ENCODE data around the gene ARHGAP27. TPM values are rescaled to one million over a fixed set of nuclear protein-coding genes. Genes with fewer than 3 reads are reported as not detected.

The ARHGAP27 gene
- total and polyA plus RNA-seq, 12 donors, result 15.2 to 65.8 (median 25.3) TPM

- intact Hi-C loops (cut with DNase I), result loop anchor here in 7 of 10 donors (1.0 to 10.0 kb wide), 4 partner anchors 54 to 57 kb away; partner anchors contain the start of gene MAP3K14 (in 6 of the 7)
- H3K36me3 ChIP-seq, result no peaks in the 10 kb centered on the region
- peaks cover 0 to 11% (median 0%) of the 10 kb centered on the region in 7 donors for H3K27me3 ChIP-seq
- peaks cover 6 to 44% (median 29%) of the 10 kb centered on the region in 9 donors for H3K4me1 ChIP-seq
- TF ChIP-seq, protein P1, sequence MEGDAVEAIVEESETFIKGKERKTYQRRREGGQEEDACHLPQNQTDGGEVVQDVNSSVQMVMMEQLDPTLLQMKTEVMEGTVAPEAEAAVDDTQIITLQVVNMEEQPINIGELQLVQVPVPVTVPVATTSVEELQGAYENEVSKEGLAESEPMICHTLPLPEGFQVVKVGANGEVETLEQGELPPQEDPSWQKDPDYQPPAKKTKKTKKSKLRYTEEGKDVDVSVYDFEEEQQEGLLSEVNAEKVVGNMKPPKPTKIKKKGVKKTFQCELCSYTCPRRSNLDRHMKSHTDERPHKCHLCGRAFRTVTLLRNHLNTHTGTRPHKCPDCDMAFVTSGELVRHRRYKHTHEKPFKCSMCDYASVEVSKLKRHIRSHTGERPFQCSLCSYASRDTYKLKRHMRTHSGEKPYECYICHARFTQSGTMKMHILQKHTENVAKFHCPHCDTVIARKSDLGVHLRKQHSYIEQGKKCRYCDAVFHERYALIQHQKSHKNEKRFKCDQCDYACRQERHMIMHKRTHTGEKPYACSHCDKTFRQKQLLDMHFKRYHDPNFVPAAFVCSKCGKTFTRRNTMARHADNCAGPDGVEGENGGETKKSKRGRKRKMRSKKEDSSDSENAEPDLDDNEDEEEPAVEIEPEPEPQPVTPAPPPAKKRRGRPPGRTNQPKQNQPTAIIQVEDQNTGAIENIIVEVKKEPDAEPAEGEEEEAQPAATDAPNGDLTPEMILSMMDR (IDR thresholded peaks at IDR 0.05), result peak in 2 of 9 donors; percentile 14 to 22
- no peaks in the 10 kb centered on the region for H3K9me3 ChIP-seq
- ATAC-seq, result peak; percentile 91 to 96 (median 94)
- peak; percentile 73 to 80 for DNase-seq
- H3K27ac ChIP-seq, result peak overlapping the region; percentile 57 to 91 (median 81)
- 21% methylated on average over 55 of the region's 55 CpGs for WGBS, 2 donors
- H3K4me3 ChIP-seq, result peak overlapping the region in 9 of 10 donors; percentile 1 to 46 (median 37)
These were observed 61.0 kb downstream of the ARHGAP27 start for GRCh38 chr17:45371414-45372324.

GRCh38 chr17:45370949-45371413, 61.7 kb downstream of the ARHGAP27 start:
- intact Hi-C loops (cut with DNase I), result loop anchor here in 5 of 10 donors (5.0 to 10.0 kb wide), 2 partner anchors 54 to 56 kb away; partner anchors contain the start of gene MAP3K14 (in 5 of the 5)
- H3K36me3 ChIP-seq, result no peaks in the 10 kb centered on the region

GRCh38 chr17:45369421-45369820, 63.2 kb downstream of the ARHGAP27 start:
- intact Hi-C loops (cut with DNase I), result loop anchor here in 1 of 10 donors (5.0 kb wide), 1 partner anchor 47 kb away; no protein-coding TSS in a partner anchor
- no peak for ATAC-seq
- WGBS, 2 donors, result 90 to 95% methylated on average over 1 of the region's 1 CpG

More at GRCh38 chr17:45370949-45371413, 61.7 kb downstream of the ARHGAP27 start:
- H3K4me3 ChIP-seq, result peak overlapping the region in 2 of 10 donors; percentile 42 to 46
- H3K27me3 ChIP-seq, result peaks cover 0 to 11% (median 0%) of the 10 kb centered on the region in 7 donors
- H3K27ac ChIP-seq, result peak overlapping the region in 8 of 10 donors; percentile 75 to 91 (median 81)
- DNase-seq (no peak), ATAC-seq (no peak)
- H3K9me3 ChIP-seq, result no peaks in the 10 kb centered on the region
- 89 to 93% methylated on average over 8 of the region's 8 CpGs for WGBS, 2 donors
- TF ChIP-seq, protein P1 (IDR thresholded peaks at IDR 0.05), result no peak
- peaks cover 6 to 37% (median 26%) of the 10 kb centered on the region in 9 donors for H3K4me1 ChIP-seq

GRCh38 chr17:45368651-45369050, 64.0 kb downstream of the ARHGAP27 start:
- H3K9me3 ChIP-seq, result no peaks in the 10 kb centered on the region
- TF ChIP-seq, protein P1 (IDR thresholded peaks at IDR 0.05), result no peak
- DNase-seq, result no peak
- no peak for ATAC-seq
- peaks cover 6 to 37% (median 21%) of the 10 kb centered on the region in 9 donors for H3K4me1 ChIP-seq
- H3K27me3 ChIP-seq, result peaks cover 0 to 11% (median 0%) of the 10 kb centered on the region in 7 donors
- no peaks in the 10 kb centered on the region for H3K36me3 ChIP-seq
- H3K4me3 ChIP-seq, result no peak overlapping the region
- intact Hi-C loops (cut with DNase I), result loop anchor here in 1 of 10 donors (5.0 kb wide), 1 partner anchor 46 kb away; no protein-coding TSS in a partner anchor
- H3K27ac ChIP-seq, result no peak overlapping the region

More at GRCh38 chr17:45369421-45369820, 63.2 kb downstream of the ARHGAP27 start:
- Histone ChIP-seq H3K27ac (no peak overlapping the region), H3K4me3 (no peak overlapping the region), H3K27me3 (peaks cover 0 to 11% (median 0%) of the 10 kb centered on the region in 7 donors), H3K9me3 (no peaks in the 10 kb centered on the region), H3K4me1 (peaks cover 6 to 42% (median 26%) of the 10 kb centered on the region in 9 donors), H3K36me3 (no peaks in the 10 kb centered on the region)
- TF ChIP-seq, protein P1 (IDR thresholded peaks at IDR 0.05), result no peak
- DNase-seq, result no peak
